Aorta (tissue), 5 donors: ENCODE data around the gene NAPEPLD. TPM values are rescaled to one million over a fixed set of nuclear protein-coding genes. Genes with fewer than 3 reads are reported as not detected.
A peak's percentile ranks its signal among the peaks of the same experiment; 100 is the strongest.
"Not testable (repeated sequence)": the region's sequence is repeated elsewhere in the genome, so short reads cannot be mapped to it uniquely, and the experiment has no call there.

ENCODE experiments used
- ATAC-seq: fragments of 200-7000 bp; cut with Tn5 transposase; one replicate; pipeline ENCODE4 v1.9.1; 2022; ENCODE audit warnings: moderate library complexity; ENCODE audit not compliant: low FRiP score
- DNase-seq, 2 donors: peaks; one replicate each; pipeline ENCODE4 v3.0.0-alpha.2; 2020
- H3K27ac ChIP-seq, 2 donors: one replicate each; pipeline ENCODE4 v1.5.1; 2013; ENCODE audit warnings: low read length in 2 of 2, mild to moderate bottlenecking in 2 of 2, moderate library complexity in 2 of 2, control low read depth in 1 of 2, inconsistent platforms in 1 of 2, low read depth in 1 of 2
- H3K27me3 ChIP-seq, 2 donors: one replicate each; pipeline ENCODE4 v1.6.1; 2013; ENCODE audit warnings: control low read depth in 1 of 2, low read length in 1 of 2, mild to moderate bottlenecking in 1 of 2, moderate library complexity in 1 of 2; ENCODE audit not compliant: insufficient read depth in 2 of 2, control insufficient read depth in 1 of 2
- H3K36me3 ChIP-seq, 2 donors: one replicate each; pipeline ENCODE4 v1.6.1; 2013; ENCODE audit warnings: control low read depth in 1 of 2, low read length in 1 of 2, mild to moderate bottlenecking in 1 of 2; ENCODE audit not compliant: insufficient read depth in 2 of 2, control insufficient read depth in 1 of 2
- H3K4me1 ChIP-seq, 2 donors: one replicate each; pipeline ENCODE4 v1.6.1; 2013; ENCODE audit warnings: low read length in 2 of 2, control low read depth in 1 of 2, mild to moderate bottlenecking in 1 of 2, moderate library complexity in 1 of 2; ENCODE audit not compliant: insufficient read depth in 2 of 2, control insufficient read depth in 1 of 2
- H3K4me3 ChIP-seq, 2 donors: one replicate each; pipeline ENCODE4 v1.5.1; 2013; ENCODE audit warnings: low read length in 2 of 2, control low read depth in 1 of 2, mild to moderate bottlenecking in 1 of 2
- H3K9me3 ChIP-seq: one replicate; pipeline ENCODE4 v1.6.1; 2013; ENCODE audit warnings: mild to moderate bottlenecking, low read length; ENCODE audit not compliant: control insufficient read depth
- WGBS, 2 donors: extraction: QIAGEN DNeasy Blood & Tissue Kit; methylation state at CpG; one replicate each; pipeline ENCODE4 v1.1.7; 2013; 5-methylcytosine and 5-hydroxymethylcytosine counted together
- intact Hi-C, 2 donors: fragments of 100-400 bp; cut with DNase I; formaldehyde crosslinking; loops; one replicate each; pipeline versions ENCODE4 v1.14.2 to v1.15.0; 2022
- long read RNA-seq, 2 donors: library from polyadenylated mRNA; unstranded; transcript quantifications; one replicate each; pipeline ENCODE4 v2.0.0, GENCODE V29; 2020 to 2021
- polyA plus RNA-seq, 2 donors: library from polyadenylated mRNA; stranded (reverse); fragments of 200-250 nt; gene quantifications; one replicate each; pipeline ENCODE4 v1.2.3, GENCODE V29; 2013
- total RNA-seq, 2 donors: library from RNA; stranded (reverse); fragmentation: NEBNext Ultra II Directional; extraction: Animal tissue kit (Norgen Biotek cat#: 25700); gene quantifications; one replicate each; pipeline ENCODE4 v1.2.1, GENCODE V29; 2021
- donor health status: healthy with polysubstance abuse.
- donor health status: Bipolar disorder and iron deficiency.
- donor health status: DM: no; HTN: no; CAD: no.
- donor health status: DM: no; HTN: no; CAD: no.
- donor health status: DM: yes; HTN: yes; CAD: no.

Gene NAPEPLD
- total RNA-seq (10 to 100 TPM in 1 of 2 donors, 1 to 10 TPM in 1; 10.0 to 20.5 TPM), polyA plus RNA-seq (1 to 10 TPM; 8.2 to 8.3 TPM)
- long read RNA-seq, donor 1, transcript NAPEPLD-208 (5 exons, 1,822 nt) = minor isoform, 5 of 27 reads
- long read RNA-seq, donor 1, transcript NAPEPLD-209 (5 exons, 2,380 nt) = minor isoform, 5 of 27 reads
- long read RNA-seq, donor 1, transcript NAPEPLD-210 (2 exons, 2,169 nt) = major isoform, 6 of 27 reads
- long read RNA-seq, donor 1, partial matches to known transcripts = 5 of 27 reads
- long read RNA-seq, donor 1, other reads (novel, unspliced or antisense) = 6 of 27 reads
- long read RNA-seq, donor 2, partial matches to known transcripts = 4 of 20 reads
- long read RNA-seq, donor 2, other reads (novel, unspliced or antisense) = 9 of 20 reads

GRCh38 chr7:103148994-103149807 lies at the start of gene NAPEPLD:
NAPEPLD (minus strand) TSS chr7:103149099; CDS start chr7:103128776, 20,323 bp downstream.
- ATAC-seq (peak; percentile 96), DNase-seq (peak; percentile 93 to 95)
- 2% methylated on average over 67 to 82 of the region's 82 CpGs for WGBS, 2 donors
- Histone ChIP-seq H3K4me3 (peak within 1 kb of the TSS; percentile 78 to 97), H3K36me3 (no peaks in the 10 kb centered on the region), H3K27ac (peak within 1 kb of the TSS; percentile 91 to 92), H3K4me1 (no peaks in the 10 kb centered on the region), H3K9me3 (no peaks in the 10 kb centered on the region), H3K27me3 (no peaks in the 10 kb centered on the region)
- intact Hi-C loops = loop anchor here (2.0 to 5.0 kb wide), 2 partner anchors 72 to 74 kb away; partner anchors contain the start of genes ARMC10 (in 2 of the 2) and FBXL13 (in 1 of the 2)

- H3K36me3 ChIP-seq, H3K4me1 ChIP-seq, ATAC-seq, H3K4me3 ChIP-seq, H3K27ac ChIP-seq, H3K9me3 ChIP-seq, intact Hi-C loops, DNase-seq, H3K27me3 ChIP-seq: not testable (repeated sequence)
- WGBS, 2 donors = 79 to 84% methylated on average over 3 of the region's 3 CpGs
These were observed 49.2 kb upstream of the NAPEPLD start for GRCh38 chr7:103198079-103198478.

- H3K4me1 ChIP-seq, H3K4me3 ChIP-seq, H3K36me3 ChIP-seq, ATAC-seq, DNase-seq, H3K27ac ChIP-seq, intact Hi-C loops, H3K27me3 ChIP-seq, H3K9me3 ChIP-seq: not testable (repeated sequence)
- 29 to 34% methylated on average over 4 of the region's 4 CpGs for WGBS, 2 donors
These were observed 46.5 kb upstream of the NAPEPLD start for GRCh38 chr7:103195364-103195763.

- ATAC-seq = peak; percentile 27
- H3K27ac ChIP-seq, H3K9me3 ChIP-seq, DNase-seq, H3K4me1 ChIP-seq, intact Hi-C loops, H3K36me3 ChIP-seq, H3K4me3 ChIP-seq, H3K27me3 ChIP-seq: not testable (repeated sequence)
- 83 to 85% methylated on average over 6 to 8 of the region's 8 CpGs for WGBS, 2 donors
These were observed 23.7 kb upstream of the NAPEPLD start for GRCh38 chr7:103172415-103173146.

GRCh38 chr7:103171695-103172414 lies 23.0 kb upstream of the NAPEPLD start:
- WGBS, 2 donors = 94 to 96% methylated on average over 6 of the region's 6 CpGs
- H3K4me1 ChIP-seq, H3K27ac ChIP-seq, ATAC-seq, intact Hi-C loops, H3K4me3 ChIP-seq, DNase-seq, H3K36me3 ChIP-seq, H3K9me3 ChIP-seq, H3K27me3 ChIP-seq: not testable (repeated sequence)

- WGBS, 2 donors = 65 to 66% methylated on average over 3 of the region's 3 CpGs
- H3K4me3 ChIP-seq, H3K27ac ChIP-seq, H3K27me3 ChIP-seq, ATAC-seq, DNase-seq, intact Hi-C loops, H3K9me3 ChIP-seq, H3K36me3 ChIP-seq, H3K4me1 ChIP-seq: not testable (repeated sequence)
These were observed 18.1 kb upstream of the NAPEPLD start for GRCh38 chr7:103166921-103167544.

GRCh38 chr7:103163087-103163825 lies 14.4 kb upstream of the NAPEPLD start:
- H3K36me3 ChIP-seq, H3K4me3 ChIP-seq, H3K27ac ChIP-seq, H3K9me3 ChIP-seq, intact Hi-C loops, H3K4me1 ChIP-seq, H3K27me3 ChIP-seq, DNase-seq, ATAC-seq: not testable (repeated sequence)
- 50 to 52% methylated on average over 5 of the region's 5 CpGs for WGBS, 2 donors
